ENCODE data around the gene CRYBB3. TPM values are rescaled to one million over a fixed set of nuclear protein-coding genes. Genes with fewer than 3 reads are reported as not detected.
A peak's percentile ranks its signal among the peaks of the same experiment; 100 is the strongest.
"Not testable (repeated sequence)": the region's sequence is repeated elsewhere in the genome, so short reads cannot be mapped to it uniquely, and the experiment has no call there.

The CRYBB3 gene
- total RNA-seq, 1 donor from 2014 or later: 1.0 TPM

DNA sequence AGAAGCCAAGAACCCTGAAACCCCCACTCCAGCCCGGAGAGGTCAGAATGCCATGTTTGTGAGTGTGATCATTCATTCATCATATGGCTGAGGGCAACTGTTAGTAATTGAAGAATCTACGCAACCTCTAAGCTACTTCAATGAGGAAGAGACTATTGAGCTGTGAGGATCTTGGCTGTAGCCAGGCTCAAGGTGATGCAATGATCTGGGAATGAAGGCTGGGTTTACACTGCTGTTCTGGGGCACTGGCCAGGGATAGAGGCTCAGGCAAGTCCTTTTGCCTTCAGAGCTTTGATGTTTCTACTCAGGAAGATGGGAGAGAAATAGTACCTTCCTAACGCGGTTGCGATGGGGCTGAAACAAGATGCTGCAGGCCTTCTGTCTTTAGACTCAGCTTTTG is 32.6 kb downstream of the CRYBB3 start:
- H3K4me3 Mint-ChIP-seq (ENCODE audit: low read depth): no peak overlapping the region
- H3K9me3 Mint-ChIP-seq (ENCODE audit: low read depth): no peaks in the 10 kb centered on the region
- TF ChIP-seq, protein P1, sequence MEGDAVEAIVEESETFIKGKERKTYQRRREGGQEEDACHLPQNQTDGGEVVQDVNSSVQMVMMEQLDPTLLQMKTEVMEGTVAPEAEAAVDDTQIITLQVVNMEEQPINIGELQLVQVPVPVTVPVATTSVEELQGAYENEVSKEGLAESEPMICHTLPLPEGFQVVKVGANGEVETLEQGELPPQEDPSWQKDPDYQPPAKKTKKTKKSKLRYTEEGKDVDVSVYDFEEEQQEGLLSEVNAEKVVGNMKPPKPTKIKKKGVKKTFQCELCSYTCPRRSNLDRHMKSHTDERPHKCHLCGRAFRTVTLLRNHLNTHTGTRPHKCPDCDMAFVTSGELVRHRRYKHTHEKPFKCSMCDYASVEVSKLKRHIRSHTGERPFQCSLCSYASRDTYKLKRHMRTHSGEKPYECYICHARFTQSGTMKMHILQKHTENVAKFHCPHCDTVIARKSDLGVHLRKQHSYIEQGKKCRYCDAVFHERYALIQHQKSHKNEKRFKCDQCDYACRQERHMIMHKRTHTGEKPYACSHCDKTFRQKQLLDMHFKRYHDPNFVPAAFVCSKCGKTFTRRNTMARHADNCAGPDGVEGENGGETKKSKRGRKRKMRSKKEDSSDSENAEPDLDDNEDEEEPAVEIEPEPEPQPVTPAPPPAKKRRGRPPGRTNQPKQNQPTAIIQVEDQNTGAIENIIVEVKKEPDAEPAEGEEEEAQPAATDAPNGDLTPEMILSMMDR (IDR thresholded peaks at IDR 0.05; ENCODE audit: unreplicated experiment): no peak
- H3K36me3 Mint-ChIP-seq (ENCODE audit: insufficient read depth): no peaks in the 10 kb centered on the region
- no peak for DNase-seq (ENCODE audit: low spot score, unreplicated experiment)
- H3K27me3 Mint-ChIP-seq: peaks cover 13% of the 10 kb centered on the region
- no peak overlapping the region for H3K27ac Mint-ChIP-seq
- no peaks in the 10 kb centered on the region for H3K4me1 Mint-ChIP-seq (ENCODE audit: low read depth)

GRCh38 chr22:25233706-25234105 is 34.0 kb downstream of the CRYBB3 start:
- not testable (repeated sequence) for H3K4me3 Mint-ChIP-seq (ENCODE audit: low read depth); H3K27ac Mint-ChIP-seq; H3K36me3 Mint-ChIP-seq (ENCODE audit: insufficient read depth); DNase-seq (ENCODE audit: low spot score, unreplicated experiment); H3K9me3 Mint-ChIP-seq (ENCODE audit: low read depth); H3K4me1 Mint-ChIP-seq (ENCODE audit: low read depth)
- peaks cover 19% of the 10 kb centered on the region for H3K27me3 Mint-ChIP-seq

GRCh38 chr22:25235547-25236290 is 36.1 kb downstream of the CRYBB3 start:
- no peaks in the 10 kb centered on the region for H3K36me3 Mint-ChIP-seq (ENCODE audit: insufficient read depth)
- no peaks in the 10 kb centered on the region for H3K4me1 Mint-ChIP-seq (ENCODE audit: low read depth)
- H3K27me3 Mint-ChIP-seq: peaks cover 22% of the 10 kb centered on the region
- no peaks in the 10 kb centered on the region for H3K9me3 Mint-ChIP-seq (ENCODE audit: low read depth)
- TF ChIP-seq, protein P1 (IDR thresholded peaks at IDR 0.05; ENCODE audit: unreplicated experiment): peak; percentile 85
- DNase-seq (ENCODE audit: low spot score, unreplicated experiment): peak; percentile 84
- no peak overlapping the region for H3K27ac Mint-ChIP-seq
- H3K4me3 Mint-ChIP-seq (ENCODE audit: low read depth): no peak overlapping the region

GRCh38 chr22:25236417-25236816 is 36.8 kb downstream of the CRYBB3 start:
- Mint-ChIP-seq H3K9me3 (ENCODE audit: low read depth) (no peaks in the 10 kb centered on the region), H3K27me3 (peaks cover 26% of the 10 kb centered on the region), H3K27ac (no peak overlapping the region), H3K4me1 (ENCODE audit: low read depth) (no peaks in the 10 kb centered on the region), H3K36me3 (ENCODE audit: insufficient read depth) (no peaks in the 10 kb centered on the region), H3K4me3 (ENCODE audit: low read depth) (no peak overlapping the region)
- TF ChIP-seq, protein P1 (IDR thresholded peaks at IDR 0.05; ENCODE audit: unreplicated experiment): no peak
- DNase-seq (ENCODE audit: low spot score, unreplicated experiment): no peak

GRCh38 chr22:25237503-25237902 is 37.8 kb downstream of the CRYBB3 start:
- Mint-ChIP-seq H3K4me3 (ENCODE audit: low read depth) (no peak overlapping the region), H3K4me1 (ENCODE audit: low read depth) (no peaks in the 10 kb centered on the region), H3K27me3 (peaks cover 26% of the 10 kb centered on the region), H3K36me3 (ENCODE audit: insufficient read depth) (no peaks in the 10 kb centered on the region), H3K9me3 (ENCODE audit: low read depth) (no peaks in the 10 kb centered on the region), H3K27ac (no peak overlapping the region)
- TF ChIP-seq, protein P1 (IDR thresholded peaks at IDR 0.05; ENCODE audit: unreplicated experiment): no peak
- DNase-seq (ENCODE audit: low spot score, unreplicated experiment): no peak

GRCh38 chr22:25238058-25238457 is 38.4 kb downstream of the CRYBB3 start:
- not testable (repeated sequence) for H3K9me3 Mint-ChIP-seq (ENCODE audit: low read depth); H3K4me1 Mint-ChIP-seq (ENCODE audit: low read depth); H3K27ac Mint-ChIP-seq; DNase-seq (ENCODE audit: low spot score, unreplicated experiment); H3K4me3 Mint-ChIP-seq (ENCODE audit: low read depth); H3K36me3 Mint-ChIP-seq (ENCODE audit: insufficient read depth)
- H3K27me3 Mint-ChIP-seq: peaks cover 26% of the 10 kb centered on the region

DNA sequence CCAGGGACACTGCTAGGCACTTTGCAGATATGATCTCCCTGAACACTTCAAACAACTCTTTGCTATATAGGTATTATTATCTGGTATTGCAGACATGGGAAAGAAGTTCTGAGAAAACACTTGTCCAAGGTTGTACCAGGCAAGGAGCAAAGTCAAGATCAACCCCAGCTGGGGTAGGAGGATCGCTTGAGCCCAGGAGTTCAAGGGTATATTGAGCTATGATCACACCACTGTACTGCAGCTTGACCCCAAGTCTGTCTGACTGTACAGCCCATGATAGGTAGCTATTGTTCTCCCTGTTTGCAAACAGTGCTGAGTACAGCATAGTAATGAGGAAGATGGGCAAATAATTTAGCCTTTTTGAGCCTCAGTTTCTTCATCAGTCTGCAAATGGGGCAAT is 55.5 kb downstream of the CRYBB3 start:
- DNase-seq (ENCODE audit: low spot score, unreplicated experiment): not testable (repeated sequence)

More for the DNA sequence above, 55.5 kb downstream of the CRYBB3 start:
- H3K4me3 Mint-ChIP-seq (ENCODE audit: low read depth); H3K4me1 Mint-ChIP-seq (ENCODE audit: low read depth); H3K36me3 Mint-ChIP-seq (ENCODE audit: insufficient read depth); H3K9me3 Mint-ChIP-seq (ENCODE audit: low read depth); H3K27me3 Mint-ChIP-seq; H3K27ac Mint-ChIP-seq: not testable (repeated sequence)

All from progenitor cell of endocrine pancreas (in vitro differentiated cells).